Uterus (tissue), 2 donors: ENCODE data around the gene TBXA2R.
"Not testable (repeated sequence)": the region's sequence is repeated elsewhere in the genome, so short reads cannot be mapped to it uniquely, and the experiment has no call there.

ENCODE experiments used
- CTCF ChIP-seq, 4 experiments: fragments of 200-600 bp in 2 of 4; fragments of 450-650 bp in 2 of 4; sonication (generic) in 2 of 4; IDR thresholded peaks; one replicate each; pipeline ENCODE4 v1.5.1; 2016 to 2019; ENCODE audit warnings: antibody characterized with exemption in 4 of 4, mild to moderate bottlenecking in 2 of 4, moderate library complexity in 1 of 4
- POLR2A ChIP-seq, 2 donors: fragments of 450-650 bp; IDR thresholded peaks; one replicate each; pipeline ENCODE4 v1.6.1; 2016; ENCODE audit warnings: antibody characterized with exemption in 2 of 2, mild to moderate bottlenecking in 1 of 2, moderate library complexity in 1 of 2

DNA sequence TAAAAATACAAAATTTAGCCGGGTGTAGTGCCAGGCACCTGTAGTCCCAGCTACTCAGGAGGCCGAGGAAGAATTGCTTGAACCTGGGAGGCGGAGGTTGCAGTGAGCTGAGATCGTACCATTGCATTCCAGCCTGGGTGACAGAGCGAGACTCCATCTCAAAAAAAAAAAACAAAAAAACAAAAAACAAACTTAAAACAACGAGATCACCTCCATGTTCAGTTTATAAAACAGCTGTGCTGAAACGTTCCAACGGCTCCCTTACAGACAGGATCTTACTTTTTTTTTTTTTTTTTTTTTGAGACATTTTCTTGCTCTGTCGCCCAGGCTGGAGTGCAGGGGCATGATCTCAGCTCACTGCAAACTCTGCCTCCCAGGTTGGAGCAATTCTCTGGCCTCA, 22.1 kb upstream of the TBXA2R start:
- not testable (repeated sequence) for TF ChIP-seq POLR2A, CTCF (IDR thresholded peaks at IDR 0.05)
